Left renal cortex interstitium (tissue), 4 donors: ENCODE measurements around the gene TBC1D7. TPM values are rescaled to one million over a fixed set of nuclear protein-coding genes. Genes with fewer than 3 reads are reported as not detected.

Experiments
- DNase-seq, 4 donors: peaks; one replicate each; pipeline ENCODE4 v3.0.0-alpha.2; 2013; ENCODE audit warnings: low read depth in 4 of 4, low spot score in 2 of 4, missing footprints in 1 of 4
- polyA plus RNA-seq, 4 donors: library from polyadenylated mRNA; unstranded; fragments of 120-200 nt; gene quantifications; one replicate each; pipeline ENCODE4 v1.2.1, GENCODE V29; 2013; ENCODE audit not compliant: insufficient read length in 4 of 4

The TBC1D7 gene
- polyA plus RNA-seq, 4 donors, result 26.2 to 42.4 (median 38.5) TPM

DNA sequence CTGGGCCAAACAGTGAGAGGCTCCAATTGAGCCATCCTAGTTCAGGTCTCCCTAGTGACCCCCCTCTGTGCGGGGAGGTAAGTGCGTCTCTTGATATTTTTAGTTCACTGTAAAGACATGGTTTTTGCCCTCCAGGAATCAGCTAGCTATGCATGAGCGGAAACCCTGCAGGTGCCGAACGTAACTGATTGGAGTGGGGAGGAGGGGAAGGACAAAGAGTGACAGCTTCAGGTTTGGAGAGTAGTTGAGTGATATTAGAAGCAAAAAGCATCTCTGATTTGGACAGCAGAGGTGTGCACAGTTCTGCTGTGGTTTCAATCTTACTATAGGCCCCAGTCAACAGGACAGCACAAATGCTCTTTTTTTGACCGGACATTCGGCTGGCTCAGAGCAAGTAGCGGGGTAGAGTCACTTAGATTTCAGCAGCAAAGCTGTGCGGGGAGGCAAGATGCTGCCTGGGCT is 31.8 kb downstream of the TBC1D7 start:
- no peak for DNase-seq

DNA sequence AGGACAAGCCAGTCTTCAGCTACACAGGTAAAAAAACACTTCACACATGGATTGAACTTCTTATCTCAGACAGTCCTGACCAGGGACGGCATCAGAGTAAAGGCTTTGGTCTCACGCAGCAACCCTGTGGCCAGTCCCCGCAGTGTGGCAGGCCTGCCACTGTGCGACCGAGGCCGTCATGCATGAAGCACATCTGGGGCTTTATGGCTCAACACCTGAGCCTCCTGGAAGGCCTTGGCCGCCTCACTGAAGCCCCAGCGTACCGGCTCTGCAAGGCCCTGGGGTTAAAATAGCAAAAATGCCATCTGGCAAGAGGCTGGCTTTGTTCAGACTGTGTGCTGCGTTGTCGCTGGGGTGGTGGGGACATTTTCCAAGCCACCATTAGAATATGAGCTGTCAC is 32.8 kb downstream of the TBC1D7 start:
- DNase-seq, result no peak

DNA sequence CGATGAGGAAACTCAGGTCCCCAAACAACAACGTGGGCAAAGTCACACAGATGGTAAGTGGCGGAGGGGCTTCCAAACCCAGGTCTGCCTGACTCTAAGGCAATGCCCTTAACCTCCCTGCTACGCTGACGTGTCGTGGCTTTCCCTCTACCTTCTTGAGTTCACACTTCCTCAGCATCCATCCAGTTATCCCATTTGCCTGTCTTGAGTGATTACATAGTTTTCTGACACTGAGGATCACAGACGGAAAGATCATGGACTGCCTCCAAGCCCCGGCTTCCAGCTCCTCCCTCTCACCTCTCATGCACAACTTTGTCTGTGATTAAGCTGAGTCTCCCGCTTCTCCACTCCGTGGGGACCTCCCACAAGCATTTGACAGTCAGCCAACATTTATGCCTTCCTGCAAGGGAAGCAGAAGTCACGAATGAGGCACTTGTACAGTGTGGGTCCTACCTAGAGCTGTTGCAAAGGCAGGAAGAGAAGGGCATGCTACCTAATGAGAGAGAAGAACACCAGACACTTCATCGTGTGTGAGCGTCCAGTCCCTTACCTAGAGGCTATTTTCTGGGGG is 33.8 kb downstream of the TBC1D7 start:
- no peak for DNase-seq

DNA sequence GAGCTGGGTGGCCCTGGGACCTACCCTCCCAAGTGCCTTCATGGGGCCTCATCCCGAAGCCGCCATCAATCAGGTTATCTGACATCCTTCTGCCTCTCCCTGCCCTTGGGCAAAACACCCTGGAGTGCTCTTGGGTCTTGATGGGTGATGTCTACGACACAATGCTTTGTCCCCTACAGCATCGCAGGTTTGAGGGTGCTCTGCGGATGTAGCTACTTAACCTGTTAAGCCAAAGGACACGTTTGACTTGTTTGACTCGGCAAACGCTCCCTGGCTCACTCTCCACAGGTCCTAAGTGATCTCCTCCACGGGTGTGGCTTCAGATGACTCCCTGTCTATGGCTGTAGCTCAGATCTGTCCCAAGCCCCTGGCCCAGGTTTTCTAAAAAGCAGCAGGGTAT is 35.6 kb downstream of the TBC1D7 start:
- no peak for DNase-seq

DNA sequence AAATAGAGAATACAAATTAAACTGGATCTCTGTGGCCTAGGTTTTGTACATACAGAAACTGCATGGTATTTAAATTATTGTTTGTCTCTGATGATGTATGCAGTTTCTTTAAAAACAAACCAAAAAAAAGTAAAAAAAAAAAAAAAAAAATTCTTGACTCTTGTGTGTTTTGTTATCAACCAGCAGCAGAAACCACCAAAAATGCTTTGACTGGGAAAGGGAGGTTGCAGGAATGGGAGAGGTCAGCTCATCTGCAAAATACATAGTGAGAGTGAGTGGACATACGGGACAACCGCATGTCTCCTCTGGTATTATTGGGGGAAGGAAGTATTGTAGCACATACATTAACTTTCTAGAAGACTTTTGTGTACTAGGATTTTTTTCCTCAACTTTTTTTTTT is 38.0 kb downstream of the TBC1D7 start:
- DNase-seq, result no peak

DNA sequence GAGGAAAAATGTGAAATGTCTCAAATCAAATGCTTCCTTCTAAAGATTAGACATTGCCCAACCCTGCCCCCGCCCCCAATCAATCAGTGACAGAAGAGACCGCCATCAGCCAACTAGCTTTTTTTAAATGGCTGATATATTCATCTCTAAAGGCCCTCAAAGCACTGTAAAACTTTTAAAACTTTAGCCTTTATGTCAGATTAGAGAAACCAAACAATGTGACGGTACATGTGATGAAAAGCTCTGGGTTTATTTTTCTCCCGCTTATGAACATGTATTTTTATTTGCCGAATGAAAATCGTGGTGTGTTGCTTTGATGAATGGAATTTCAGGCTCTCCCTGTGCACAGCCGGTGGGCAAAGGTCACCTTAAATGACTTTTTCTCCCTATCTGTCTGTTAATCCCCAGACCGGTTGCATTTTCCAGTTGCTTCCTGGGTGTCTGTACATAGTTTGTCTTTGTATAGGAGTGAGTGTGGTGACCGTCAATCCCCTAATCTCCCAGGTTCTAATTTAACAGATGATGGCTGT is 38.5 kb downstream of the TBC1D7 start:
- no peak for DNase-seq

DNA sequence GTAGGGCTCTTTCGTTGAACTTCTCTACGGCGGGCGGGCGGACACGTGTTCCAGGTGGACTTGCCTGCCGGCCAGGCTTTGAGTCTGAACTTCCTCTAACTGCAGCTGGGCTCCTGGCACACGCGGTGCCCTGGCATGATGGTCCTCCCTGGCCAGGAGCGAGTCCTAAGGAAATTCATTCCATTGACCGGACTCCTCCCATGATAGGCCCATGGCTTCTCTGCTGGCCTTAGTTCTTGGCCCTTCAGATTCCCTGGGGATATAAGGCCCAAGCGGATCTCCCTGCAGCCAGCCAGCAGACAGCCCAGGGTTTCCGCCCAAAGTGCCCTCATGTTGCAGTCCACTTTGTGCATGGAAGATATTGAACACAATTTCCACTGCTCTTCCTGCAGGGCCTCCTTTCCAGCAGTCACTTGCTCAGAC is 39.4 kb downstream of the TBC1D7 start:
- no peak for DNase-seq

DNA sequence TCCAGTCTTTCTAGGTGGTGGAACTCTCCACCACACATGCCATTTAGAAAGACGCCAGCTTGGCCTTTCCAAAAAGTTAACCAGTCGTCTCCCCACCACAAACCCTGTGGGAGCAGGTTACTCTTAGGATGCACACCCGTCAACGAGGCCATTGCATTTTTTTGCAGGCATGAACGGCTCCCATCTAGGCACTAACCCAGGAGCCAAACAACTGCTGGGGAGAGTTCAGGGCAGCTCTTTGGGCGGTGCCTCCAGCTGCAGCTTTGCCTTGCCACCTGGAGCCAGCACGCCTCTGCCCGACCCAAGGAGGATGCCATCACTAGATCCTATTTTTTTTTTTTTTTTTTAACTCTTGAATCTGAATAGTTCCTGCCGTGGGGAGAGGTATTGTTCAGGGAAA is 39.9 kb downstream of the TBC1D7 start:
- DNase-seq, result no peak

DNA sequence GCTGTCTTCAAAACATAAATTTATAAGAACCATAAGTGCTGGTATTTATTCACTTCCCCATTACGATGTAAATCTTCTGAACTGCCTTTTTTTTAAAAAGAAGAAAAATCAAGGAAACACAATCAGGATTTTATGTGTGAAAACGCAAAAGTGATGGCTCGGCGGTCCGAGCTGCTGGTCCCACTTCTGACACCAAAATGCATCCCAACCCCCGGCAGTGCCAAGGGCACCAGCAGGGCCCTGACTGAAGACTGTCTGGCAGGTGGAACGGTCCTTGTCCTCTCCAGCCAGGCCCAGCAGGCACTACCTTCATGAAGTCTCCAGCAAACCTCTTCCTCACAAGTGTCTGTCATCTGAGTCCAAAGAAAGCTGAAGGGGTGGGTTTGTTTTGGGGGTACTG is 41.2 kb downstream of the TBC1D7 start:
- DNase-seq, result no peak

DNA sequence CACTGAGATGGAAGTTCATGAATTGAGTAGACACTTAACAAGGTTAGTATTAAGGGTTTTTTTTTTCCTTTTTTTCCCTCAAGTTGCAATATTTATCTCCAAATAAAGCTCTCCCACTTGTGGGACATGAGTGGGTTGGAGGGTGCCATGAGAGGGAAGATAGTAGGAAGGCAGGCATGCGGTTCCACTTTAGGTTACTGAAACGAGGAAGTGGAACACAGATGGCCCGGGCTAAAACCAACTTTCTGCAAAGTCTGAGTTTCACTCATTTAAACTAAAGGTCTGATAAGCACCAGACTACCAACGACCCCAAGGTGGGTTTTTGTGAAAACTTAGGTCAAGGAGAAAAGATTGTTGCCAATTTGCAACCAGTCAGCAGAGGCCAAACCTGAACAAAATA is 42.2 kb downstream of the TBC1D7 start:
- no peak for DNase-seq

DNA sequence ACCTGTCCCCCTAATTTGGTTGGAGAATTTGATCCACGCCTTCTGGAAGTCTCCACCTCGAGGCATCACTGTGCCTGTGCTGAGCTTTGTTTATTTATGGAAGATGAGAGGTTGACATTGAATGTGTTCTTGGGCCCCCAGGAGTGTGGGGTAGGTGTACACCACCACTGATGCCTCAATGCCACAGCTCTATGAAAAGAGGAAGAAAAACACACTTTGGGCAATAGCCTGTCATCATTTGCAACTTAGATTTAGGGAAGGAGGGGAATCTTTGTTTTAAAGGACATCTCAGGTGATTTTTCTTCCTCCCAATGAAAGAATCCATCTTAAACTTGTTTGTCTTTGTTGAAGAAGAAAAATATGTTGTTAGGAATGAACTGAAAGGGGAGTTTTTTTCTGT is 42.6 kb downstream of the TBC1D7 start:
- no peak for DNase-seq

DNA sequence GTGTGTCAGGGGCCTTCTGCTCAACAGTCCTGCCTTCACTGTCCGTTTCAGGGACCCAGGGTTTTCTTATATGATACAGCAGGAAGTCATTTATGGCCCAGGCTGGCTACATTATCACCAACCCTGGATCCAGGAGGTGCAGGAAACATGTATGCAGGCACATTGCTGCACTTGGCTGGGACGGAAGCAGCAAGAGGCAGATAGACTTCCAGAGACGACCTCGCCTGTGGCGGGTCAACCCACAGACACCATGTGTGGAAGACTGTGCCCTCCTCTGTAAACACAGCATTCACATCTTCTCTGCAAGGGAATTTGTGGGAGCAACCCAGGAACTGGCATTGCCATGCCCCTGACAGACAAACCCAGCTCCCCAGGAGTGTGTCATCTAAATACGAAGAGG is 43.7 kb downstream of the TBC1D7 start:
- DNase-seq, result no peak

DNA sequence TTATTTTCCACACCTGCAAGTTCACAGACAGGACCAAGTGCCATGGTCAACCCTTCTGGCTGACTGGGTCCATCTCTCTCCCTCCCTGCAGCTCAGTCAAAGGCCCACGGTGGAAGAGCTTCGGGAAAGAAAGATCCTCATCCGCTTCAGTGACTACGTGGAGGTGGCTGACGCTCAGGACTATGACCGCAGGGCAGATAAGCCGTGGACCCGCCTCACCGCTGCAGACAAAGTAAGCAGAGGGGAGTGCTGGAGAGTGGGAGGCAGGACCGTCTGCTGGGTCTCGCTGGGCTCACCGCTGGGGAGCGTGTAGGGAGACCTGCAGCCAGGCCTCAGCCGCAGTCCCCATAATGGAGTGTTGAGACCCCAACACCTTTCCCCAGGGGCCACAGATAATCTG is 45.0 kb downstream of the TBC1D7 start:
- no peak for DNase-seq

DNA sequence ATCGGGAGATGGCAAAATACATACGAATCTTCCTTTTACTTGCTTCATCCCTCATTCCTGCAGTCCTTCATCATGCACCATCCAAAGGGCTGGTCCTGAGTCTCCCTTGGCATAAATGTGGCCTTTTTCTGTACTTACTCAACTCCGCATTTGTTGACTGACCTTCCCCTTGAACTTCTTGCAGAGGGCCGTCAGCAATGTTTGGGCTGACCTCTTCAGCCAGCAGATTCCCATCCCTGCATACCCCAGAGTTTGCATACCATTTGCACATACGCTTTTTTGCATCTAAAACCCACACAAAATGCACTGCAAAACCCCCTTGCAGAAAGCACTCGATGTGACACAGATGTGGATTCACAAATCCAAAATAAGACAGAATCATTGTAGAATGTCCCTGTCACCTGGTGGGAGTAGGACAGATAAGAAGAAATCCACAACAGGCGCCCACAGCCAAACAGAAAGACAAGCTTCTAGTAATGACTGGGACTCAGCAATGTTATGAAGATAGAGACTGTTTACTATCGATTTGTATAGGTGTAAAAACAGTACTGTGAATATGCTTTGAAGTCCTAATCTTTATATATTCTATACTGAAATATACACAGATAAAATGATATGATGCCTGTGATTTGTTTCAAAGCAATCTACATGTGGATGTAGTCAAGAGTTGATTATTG is 45.8 kb downstream of the TBC1D7 start:
- no peak for DNase-seq

DNA sequence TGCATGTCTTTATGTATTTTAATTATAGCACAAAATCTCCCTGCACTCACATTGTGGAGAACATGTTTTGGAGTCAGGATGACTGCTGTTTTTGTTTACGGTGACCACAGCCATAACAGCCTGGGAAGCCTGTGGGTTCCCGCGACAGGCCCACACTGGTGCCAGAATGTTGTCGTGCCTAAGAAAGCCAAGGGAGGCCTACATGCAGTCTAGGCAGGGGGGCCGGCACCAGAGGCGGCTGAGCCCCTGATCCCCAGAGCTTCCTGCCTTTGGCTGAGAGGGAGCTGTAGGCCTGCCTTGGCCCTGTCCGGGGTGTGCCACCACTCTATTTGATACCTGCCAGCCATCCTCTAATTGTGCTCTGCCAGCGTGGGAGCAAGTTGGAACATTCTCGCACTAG is 46.7 kb downstream of the TBC1D7 start:
- DNase-seq, result no peak

DNA sequence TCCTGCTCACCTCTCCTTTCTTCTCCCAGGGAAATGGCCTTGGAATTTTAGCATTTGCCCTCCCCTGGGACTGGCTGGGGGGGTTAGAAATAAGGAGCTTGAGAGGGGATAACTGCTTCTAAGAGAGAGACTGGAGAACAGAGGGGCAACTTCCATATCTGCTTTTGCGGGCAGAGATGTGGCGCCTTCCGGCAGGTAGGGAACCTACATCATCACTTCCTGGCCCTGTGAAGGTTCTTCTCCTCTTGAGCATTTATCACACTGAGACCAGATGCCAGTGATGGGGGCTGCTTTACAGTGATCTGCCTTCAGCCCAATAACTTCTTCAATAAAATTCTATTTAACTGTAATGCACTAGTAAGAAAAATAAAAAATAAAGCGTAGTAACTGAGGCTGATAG is 48.1 kb downstream of the TBC1D7 start:
- DNase-seq, result no peak

DNA sequence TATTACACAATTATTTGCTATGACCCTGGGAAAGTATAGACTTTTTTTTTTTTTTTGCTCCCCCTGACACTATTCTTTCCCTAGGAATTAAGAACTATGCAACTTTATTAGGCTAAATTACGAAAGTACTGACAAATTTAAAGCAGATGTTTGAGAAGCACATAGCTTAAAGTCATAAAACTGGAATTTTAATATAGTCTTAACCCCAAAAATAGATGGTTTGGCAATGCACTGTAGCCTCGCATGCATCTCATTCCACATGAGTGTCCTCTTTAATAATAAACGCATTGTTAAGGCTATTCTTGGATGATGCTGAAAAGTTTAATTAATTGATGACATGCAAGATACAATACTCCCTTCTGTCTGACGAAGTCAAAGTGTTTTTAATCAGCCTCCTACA is 49.3 kb downstream of the TBC1D7 start:
- DNase-seq, result no peak

DNA sequence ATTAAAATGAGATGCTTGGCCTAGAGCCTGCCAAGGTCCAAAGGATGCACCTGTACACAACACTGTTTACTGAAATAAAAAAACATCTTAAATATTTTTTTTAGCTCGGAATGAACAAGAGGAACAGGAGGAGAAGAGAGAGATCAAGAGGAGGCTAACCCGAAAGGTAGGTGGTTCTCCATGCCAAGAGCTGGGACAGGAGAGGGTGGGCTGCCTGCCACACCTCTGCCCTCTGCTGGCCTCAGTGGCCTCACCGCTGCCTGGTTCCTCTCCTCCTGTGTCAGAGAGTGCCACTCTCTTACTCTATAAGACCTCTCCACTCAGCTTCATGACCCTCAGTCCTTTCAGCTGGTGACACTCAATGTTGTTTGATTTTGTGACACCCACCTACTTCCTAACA is 50.2 kb downstream of the TBC1D7 start:
- no peak for DNase-seq

DNA sequence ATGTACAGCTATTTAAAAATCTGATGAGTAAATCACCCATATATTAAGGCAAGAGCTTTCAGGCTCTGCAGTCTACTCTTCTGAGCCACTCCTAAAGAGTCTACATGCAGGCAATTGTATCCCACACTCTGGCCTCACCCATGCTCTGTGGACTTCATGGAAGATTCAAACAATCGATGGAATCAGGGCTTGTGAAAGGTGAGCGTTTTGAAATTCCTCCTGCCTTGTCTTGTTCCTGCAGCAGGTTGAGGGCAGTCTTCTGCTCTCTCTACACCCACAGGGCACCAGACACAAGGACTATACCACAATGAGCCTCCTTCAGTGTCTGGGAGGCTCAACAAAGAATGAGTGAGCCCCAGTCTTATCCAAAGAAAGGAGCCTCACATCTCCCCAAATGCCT is 51.1 kb downstream of the TBC1D7 start:
- DNase-seq, result no peak

DNA sequence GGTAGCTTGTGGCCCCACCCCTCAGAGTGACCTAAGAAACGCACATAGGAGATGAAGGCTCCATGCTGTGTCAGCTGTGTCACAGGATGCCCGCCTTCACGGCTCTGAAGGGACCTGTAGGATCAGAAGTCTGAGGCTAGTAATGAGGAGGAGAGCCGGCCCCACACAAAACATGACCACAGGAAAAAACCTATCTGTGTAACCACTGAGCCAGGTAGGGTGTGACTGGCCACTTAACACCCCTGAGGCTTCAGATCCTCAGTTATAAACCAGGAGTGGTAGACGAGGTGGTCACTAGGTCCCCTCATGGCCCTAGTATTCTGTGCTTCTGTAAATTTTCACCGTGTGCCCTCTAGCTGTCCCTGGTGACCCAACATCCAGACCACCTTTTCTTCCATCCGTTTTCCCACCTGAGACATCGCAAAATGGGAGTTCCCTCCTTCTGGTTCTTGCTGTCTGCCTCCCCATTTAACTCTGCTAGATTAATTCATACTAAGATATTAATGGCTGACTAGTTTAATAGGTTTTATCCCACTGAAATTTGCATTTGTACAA is 52.8 kb downstream of the TBC1D7 start:
- no peak for DNase-seq

DNA sequence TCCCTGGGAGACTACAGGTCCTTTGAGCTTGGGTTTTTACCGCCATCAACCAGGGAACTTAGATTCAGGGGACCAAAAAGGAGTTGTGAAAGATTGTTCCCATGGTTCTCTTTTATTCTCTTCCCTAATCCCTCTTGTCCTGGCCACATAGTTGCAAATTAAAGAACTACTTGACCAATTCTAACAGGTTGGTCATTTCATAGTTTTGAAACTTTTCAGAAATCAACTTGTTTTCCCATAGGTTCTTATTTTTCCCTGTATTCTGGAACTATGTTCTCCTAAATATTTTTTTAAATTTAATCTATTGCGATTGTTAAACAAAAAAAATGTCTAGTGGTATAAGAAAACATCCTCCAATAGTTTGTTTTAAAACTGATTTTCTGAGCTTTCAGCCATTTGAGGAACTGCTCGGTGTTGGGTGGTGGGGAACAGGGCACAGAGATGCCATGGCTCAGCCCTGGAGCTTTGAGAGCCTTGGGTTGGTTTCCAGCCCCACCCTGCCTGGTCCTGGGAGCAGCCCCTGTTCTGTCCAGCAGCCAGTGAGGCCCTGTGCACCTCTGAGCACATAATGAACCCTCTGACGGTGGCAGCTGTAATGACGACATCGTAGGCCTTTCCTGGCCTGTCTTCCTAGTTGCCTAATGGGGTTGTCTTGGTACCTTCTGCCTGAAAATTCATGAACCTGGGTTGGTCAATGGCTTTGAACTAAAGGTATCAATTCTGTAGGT is 53.5 kb downstream of the TBC1D7 start:
- DNase-seq, result no peak
